K562 (cell line): Measurements from ENCODE around the gene PHF10. TPM values are rescaled to one million over a fixed set of nuclear protein-coding genes. Genes with fewer than 3 reads are reported as not detected.

Experiments
- BRD9 ChIP-seq: fragments of 450-650 bp; IDR thresholded peaks from 2 replicates; pipeline ENCODE4 v1.6.1; 2018; ENCODE audit warnings: low read depth; ENCODE audit not compliant: partially characterized antibody
- BRF2 ChIP-seq: IDR thresholded peaks from 3 replicates; pipeline ENCODE4 v1.6.1; 2011; ENCODE audit warnings: borderline replicate concordance, mild to moderate bottlenecking; ENCODE audit not compliant: insufficient read length, insufficient read depth
- FOXA3 ChIP-seq, 2 experiments: fragments of 450-650 bp in 1 of 2; sonication (generic) in 1 of 2; formaldehyde crosslinking; IDR thresholded peaks in 1 of 2; conservative IDR thresholded peaks in 1 of 2; 2 replicates each; pipeline versions ENCODE4 v1.4.0 to v1.8.0; 2020 to 2022; ENCODE audit warnings: mild to moderate bottlenecking in 2 of 2, missing genetic modification reagents in 1 of 2
- GATA2 ChIP-seq: sonication (generic); formaldehyde crosslinking; IDR thresholded peaks from 2 replicates; pipeline ENCODE4 v1.4.0; 2020; ENCODE audit warnings: mild to moderate bottlenecking, missing genetic modification reagents
- HES1 ChIP-seq: fragments of 450-650 bp; IDR thresholded peaks from 2 replicates; pipeline ENCODE4 v1.6.1; 2016; ENCODE audit warnings: low read depth, mild to moderate bottlenecking, moderate library complexity
- HLTF ChIP-seq: fragments of 450-650 bp; IDR thresholded peaks from 2 replicates; pipeline ENCODE4 v1.6.1; 2016
- HOXB6 ChIP-seq: fragments of 250-450 bp; sonication (Bioruptor Pico); IDR thresholded peaks from 2 replicates; pipeline ENCODE4 v1.5.1; 2022; ENCODE audit warnings: mild to moderate bottlenecking, borderline replicate concordance
- PHB ChIP-seq: fragments of 250-450 bp; sonication (Bioruptor Pico); IDR thresholded peaks from 2 replicates; pipeline ENCODE4 v1.5.0; 2021
- RCOR1 ChIP-seq, 2 experiments: IDR thresholded peaks; 2 replicates each; pipeline ENCODE4 v1.6.1; 2012; ENCODE audit warnings: low read depth in 2 of 2, low read length in 2 of 2, borderline replicate concordance in 1 of 2, improper control_type of control experiment in 1 of 2
- SMARCC2 ChIP-seq: fragments of 450-650 bp; IDR thresholded peaks from 2 replicates; pipeline ENCODE4 v1.6.1; 2017; ENCODE audit warnings: antibody characterized with exemption, moderate library complexity, mild to moderate bottlenecking, low read depth
- SMARCE1 ChIP-seq: fragments of 450-650 bp; IDR thresholded peaks from 2 replicates; pipeline ENCODE4 v1.7.1; 2016; ENCODE audit warnings: mild to moderate bottlenecking
- TAF7 ChIP-seq: fragments of 450-650 bp; IDR thresholded peaks from 2 replicates; pipeline ENCODE4 v1.6.1; 2016; ENCODE audit warnings: missing genetic modification characterization, missing compliant biosample characterization
- ZKSCAN1 ChIP-seq: fragments of 150-350 bp; IDR thresholded peaks from 2 replicates; pipeline ENCODE4 v1.6.1; 2016; ENCODE audit warnings: low read depth, low read length
- ZNF347 ChIP-seq: fragments of 450-650 bp; formaldehyde crosslinking; IDR thresholded peaks from 2 replicates; pipeline ENCODE4 v1.4.0; 2020; ENCODE audit warnings: low read depth, mild to moderate bottlenecking, moderate library complexity
- ZNF511 ChIP-seq: sonication (generic); formaldehyde crosslinking; IDR thresholded peaks from 2 replicates; pipeline ENCODE4 v1.8.0; 2022; ENCODE audit warnings: mild to moderate bottlenecking, missing genetic modification reagents
- ZNF75A ChIP-seq: fragments of 450-650 bp; formaldehyde crosslinking; IDR thresholded peaks from 2 replicates; pipeline ENCODE4 v1.4.0; 2020; ENCODE audit warnings: mild to moderate bottlenecking
- polyA plus RNA-seq, 8 experiments: library from polyadenylated mRNA; depleted of rRNA in 4 of 8; stranded (reverse) in 5 of 8; unstranded in 3 of 8; fragments of >200 nt; fragmentation: Nextera tagmentation in 2 of 8; fragmentation: Illumina TruSeq in 1 of 8; extraction: Ambion mirVana in 2 of 8; extraction: Trizol in 1 of 8; gene quantifications; 2 replicates each; pipeline versions ENCODE4 v1.2.1 to v1.2.3, GENCODE V29; 2011 to 2014; ENCODE audit warnings: inconsistent platforms in 1 of 8, missing spikeins in 1 of 8
- total RNA-seq, 7 experiments: library from RNA; depleted of rRNA in 6 of 7; stranded (reverse); fragments of >200 nt in 6 of 7; fragmentation: Illumina TruSeq in 2 of 7; extraction: Trizol in 2 of 7; gene quantifications; 2 replicates each; pipeline versions ENCODE4 v1.2.1 to v1.2.3, GENCODE V29; 2011 to 2021; ENCODE audit warnings: low replicate concordance in 1 of 7
- TF ChIP-seq, protein P1 (sequence below): fragments of 250-450 bp; sonication (Bioruptor Pico); IDR thresholded peaks from 2 replicates; pipeline ENCODE4 v1.4.0; 2020
- TF ChIP-seq, protein P2 (sequence below): fragments of 450-650 bp; conservative IDR thresholded peaks from 2 replicates; pipeline ENCODE4 v1.6.1; 2016; ENCODE audit warnings: missing genetic modification characterization, low read depth, mild to moderate bottlenecking, control low read depth, missing compliant biosample characterization

PHF10 gene
- total and polyA plus RNA-seq, 9 of the 15 experiments (the other 6 are each of a cell fraction or from before 2014, with no cell fraction given) = 23.9 to 88.9 (median 46.0) TPM

- TF ChIP-seq, protein P1, sequence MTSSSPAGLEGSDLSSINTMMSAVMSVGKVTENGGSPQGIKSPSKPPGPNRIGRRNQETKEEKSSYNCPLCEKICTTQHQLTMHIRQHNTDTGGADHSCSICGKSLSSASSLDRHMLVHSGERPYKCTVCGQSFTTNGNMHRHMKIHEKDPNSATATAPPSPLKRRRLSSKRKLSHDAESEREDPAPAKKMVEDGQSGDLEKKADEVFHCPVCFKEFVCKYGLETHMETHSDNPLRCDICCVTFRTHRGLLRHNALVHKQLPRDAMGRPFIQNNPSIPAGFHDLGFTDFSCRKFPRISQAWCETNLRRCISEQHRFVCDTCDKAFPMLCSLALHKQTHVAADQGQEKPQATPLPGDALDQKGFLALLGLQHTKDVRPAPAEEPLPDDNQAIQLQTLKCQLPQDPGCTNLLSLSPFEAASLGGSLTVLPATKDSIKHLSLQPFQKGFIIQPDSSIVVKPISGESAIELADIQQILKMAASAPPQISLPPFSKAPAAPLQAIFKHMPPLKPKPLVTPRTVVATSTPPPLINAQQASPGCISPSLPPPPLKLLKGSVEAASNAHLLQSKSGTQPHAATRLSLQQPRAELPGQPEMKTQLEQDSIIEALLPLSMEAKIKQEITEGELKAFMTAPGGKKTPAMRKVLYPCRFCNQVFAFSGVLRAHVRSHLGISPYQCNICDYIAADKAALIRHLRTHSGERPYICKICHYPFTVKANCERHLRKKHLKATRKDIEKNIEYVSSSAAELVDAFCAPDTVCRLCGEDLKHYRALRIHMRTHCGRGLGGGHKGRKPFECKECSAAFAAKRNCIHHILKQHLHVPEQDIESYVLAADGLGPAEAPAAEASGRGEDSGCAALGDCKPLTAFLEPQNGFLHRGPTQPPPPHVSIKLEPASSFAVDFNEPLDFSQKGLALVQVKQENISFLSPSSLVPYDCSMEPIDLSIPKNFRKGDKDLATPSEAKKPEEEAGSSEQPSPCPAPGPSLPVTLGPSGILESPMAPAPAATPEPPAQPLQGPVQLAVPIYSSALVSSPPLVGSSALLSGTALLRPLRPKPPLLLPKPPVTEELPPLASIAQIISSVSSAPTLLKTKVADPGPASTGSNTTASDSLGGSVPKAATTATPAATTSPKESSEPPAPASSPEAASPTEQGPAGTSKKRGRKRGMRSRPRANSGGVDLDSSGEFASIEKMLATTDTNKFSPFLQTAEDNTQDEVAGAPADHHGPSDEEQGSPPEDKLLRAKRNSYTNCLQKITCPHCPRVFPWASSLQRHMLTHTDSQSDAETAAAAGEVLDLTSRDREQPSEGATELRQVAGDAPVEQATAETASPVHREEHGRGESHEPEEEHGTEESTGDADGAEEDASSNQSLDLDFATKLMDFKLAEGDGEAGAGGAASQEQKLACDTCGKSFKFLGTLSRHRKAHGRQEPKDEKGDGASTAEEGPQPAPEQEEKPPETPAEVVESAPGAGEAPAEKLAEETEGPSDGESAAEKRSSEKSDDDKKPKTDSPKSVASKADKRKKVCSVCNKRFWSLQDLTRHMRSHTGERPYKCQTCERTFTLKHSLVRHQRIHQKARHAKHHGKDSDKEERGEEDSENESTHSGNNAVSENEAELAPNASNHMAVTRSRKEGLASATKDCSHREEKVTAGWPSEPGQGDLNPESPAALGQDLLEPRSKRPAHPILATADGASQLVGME = 0 out of 2 replicates have a peak, but pooled peaks have one; percentile 7
- no peak for TF ChIP-seq ZKSCAN1
- TF ChIP-seq ZNF511 (CRISPR knock-in tag) = 0 out of 2 replicates have a peak, but pooled peaks have one; percentile 25
- 0 out of 2 replicates have a peak, but pooled peaks have one; percentile 58 for TF ChIP-seq PHB (CRISPR knock-in tag)
- no peak for TF ChIP-seq BRF2
- TF ChIP-seq ZNF75A (CRISPR knock-in tag) = 0 out of 2 replicates have a peak, but pooled peaks have one; percentile 19
- no peak for TF ChIP-seq BRD9
- no peak for TF ChIP-seq HES1
- TF ChIP-seq SMARCE1 = peak; percentile 54; the same call in 1 of the 2 replicates
- peak; percentile 47; the same call in 1 of the 2 replicates for TF ChIP-seq GATA2
- peak; percentile 44; the same call in 1 of the 2 replicates for TF ChIP-seq TAF7 (tag)
- TF ChIP-seq HLTF = 0 out of 2 replicates have a peak, but pooled peaks have one; percentile 20
- TF ChIP-seq FOXA3 (CRISPR knock-in tag; conservative IDR thresholded peaks at IDR 0.05 in 1 of 2, IDR thresholded peaks at IDR 0.05 in 1 of 2) = no peak
- TF ChIP-seq RCOR1 (IDR thresholded peaks at IDR 0.05; ENCODE audit: borderline replicate concordance in 1 of 2, low read depth in 2 of 2, low read length in 2 of 2) = 0 out of 4 replicates have a peak, but pooled peaks of 1 of the 2 experiments have one; percentile 14
- peak; percentile 20; the same call in 1 of the 2 replicates for TF ChIP-seq SMARCC2
- TF ChIP-seq ZNF347 (CRISPR knock-in tag) = no peak
- TF ChIP-seq HOXB6 = 0 out of 2 replicates have a peak, but pooled peaks have one; percentile 22
- TF ChIP-seq, protein P2, sequence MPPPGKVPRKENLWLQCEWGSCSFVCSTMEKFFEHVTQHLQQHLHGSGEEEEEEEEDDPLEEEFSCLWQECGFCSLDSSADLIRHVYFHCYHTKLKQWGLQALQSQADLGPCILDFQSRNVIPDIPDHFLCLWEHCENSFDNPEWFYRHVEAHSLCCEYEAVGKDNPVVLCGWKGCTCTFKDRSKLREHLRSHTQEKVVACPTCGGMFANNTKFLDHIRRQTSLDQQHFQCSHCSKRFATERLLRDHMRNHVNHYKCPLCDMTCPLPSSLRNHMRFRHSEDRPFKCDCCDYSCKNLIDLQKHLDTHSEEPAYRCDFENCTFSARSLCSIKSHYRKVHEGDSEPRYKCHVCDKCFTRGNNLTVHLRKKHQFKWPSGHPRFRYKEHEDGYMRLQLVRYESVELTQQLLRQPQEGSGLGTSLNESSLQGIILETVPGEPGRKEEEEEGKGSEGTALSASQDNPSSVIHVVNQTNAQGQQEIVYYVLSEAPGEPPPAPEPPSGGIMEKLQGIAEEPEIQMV = 0 out of 2 replicates have a peak, but pooled peaks have one; percentile 17
These were observed 27.8 kb upstream of the PHF10 start (continued) for GRCh38 chr6:169752074-169752623.
